ENCODE results near the gene MED17.

The MED17 gene

DNA sequence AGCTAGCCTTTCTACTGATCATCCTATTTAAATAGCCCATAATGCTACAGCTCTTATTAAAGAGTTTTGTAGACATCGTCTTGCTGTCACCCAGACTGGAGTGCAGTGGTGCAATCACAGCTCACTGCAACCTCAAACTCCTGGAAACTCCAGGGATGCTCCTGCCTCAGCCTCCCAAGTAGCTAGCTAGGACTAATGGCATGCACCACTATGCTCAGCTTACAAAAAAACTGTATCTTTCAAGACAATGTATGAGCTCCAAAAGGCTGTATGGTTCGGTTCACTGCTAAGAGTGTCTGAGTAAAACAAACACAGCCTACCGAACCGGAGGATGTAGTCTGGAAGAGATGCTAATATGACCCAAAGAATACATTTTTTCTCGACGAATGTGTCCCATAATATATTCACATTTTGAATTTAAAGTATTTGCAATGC, 45.4 kb upstream of the MED17 start:
- Histone ChIP-seq H2AK5ac (ENCODE audit: low read length) (no peak overlapping the region), H3K36me3 (ENCODE audit: control insufficient read depth, insufficient read depth, low read length) (peaks cover 11% of the 10 kb centered on the region), H3K4me3 (ENCODE audit: low read length) (peak overlapping the region; percentile 45), H3K27ac (ENCODE audit: low read depth, low read length) (no peak overlapping the region), H3K79me1 (ENCODE audit: low read length) (peaks cover 6% of the 10 kb centered on the region), H4K5ac (ENCODE audit: low read length) (no peak overlapping the region), H3K56ac (ENCODE audit: low read length) (peak overlapping the region; percentile 80), H3K18ac (ENCODE audit: low read length) (no peak overlapping the region), H3K23ac (ENCODE audit: low read length) (no peak overlapping the region), H2BK5ac (ENCODE audit: low read length) (no peak overlapping the region), H3K9ac (ENCODE audit: low read length) (peak overlapping the region; percentile 100), H3K79me2 (ENCODE audit: control insufficient read depth, insufficient read depth, low read length) (peaks cover 58% of the 10 kb centered on the region), H3K4me2 (ENCODE audit: low read length) (peak overlapping the region; percentile 63), H4K8ac (ENCODE audit: low read depth, low read length) (no peak overlapping the region), H3K4ac (ENCODE audit: low read depth, low read length) (no peak overlapping the region), H2BK15ac (replicated peaks; ENCODE audit: low read depth) (no peak overlapping the region), H2BK120ac (ENCODE audit: low read depth, low read length) (no peak overlapping the region), H3K4me1 (ENCODE audit: control insufficient read depth, low read depth, low read length) (no peaks in the 10 kb centered on the region), H3K27me3 (ENCODE audit: insufficient read depth, low read length, poor library complexity) (no peaks in the 10 kb centered on the region)
- WGBS (ENCODE audit: extremely low coverage, insufficient coverage, low lambda C conversion rate): no CpG with 5 or more reads among the region's 6 CpGs
- DNase-seq: no peak

DNA sequence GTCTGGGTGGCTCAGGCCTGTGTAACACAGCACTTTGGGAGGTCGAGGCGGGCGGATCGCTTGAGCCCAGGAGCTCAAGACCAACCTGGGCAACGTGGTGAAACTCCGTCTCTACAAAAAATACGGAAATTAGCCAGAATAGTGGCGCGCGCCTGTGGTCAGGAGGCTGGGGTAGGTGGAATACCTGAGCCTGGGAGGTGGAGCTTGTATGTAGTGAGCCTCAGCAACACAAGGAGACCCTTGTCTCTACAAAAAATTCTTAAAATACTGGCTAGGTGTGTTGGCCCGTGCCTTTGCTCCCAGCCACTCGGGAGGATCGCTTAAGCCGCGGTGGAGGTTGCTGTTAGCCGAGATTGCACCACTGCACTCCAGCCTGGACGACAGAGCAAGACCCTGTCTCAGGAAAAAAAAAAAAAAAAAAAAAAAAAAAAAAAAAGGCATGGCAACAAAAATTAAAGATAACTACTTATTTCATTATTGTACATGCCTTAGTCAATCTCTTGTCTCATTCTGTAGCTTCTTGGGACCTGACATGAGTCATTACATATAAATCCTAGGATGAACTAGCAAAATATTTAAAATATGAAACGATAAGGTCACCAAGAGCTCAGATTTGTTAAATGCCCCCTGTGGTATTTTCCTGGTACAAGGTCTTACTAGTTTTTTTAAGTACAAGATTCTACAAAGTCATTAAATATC, 43.9 kb upstream of the MED17 start:
- Histone ChIP-seq H2BK5ac (ENCODE audit: low read length) (no peak overlapping the region), H3K36me3 (ENCODE audit: control insufficient read depth, insufficient read depth, low read length) (peaks cover 8% of the 10 kb centered on the region), H3K4me2 (ENCODE audit: low read length) (peak overlapping the region; percentile 48), H2BK120ac (ENCODE audit: low read depth, low read length) (no peak overlapping the region), H4K8ac (ENCODE audit: low read depth, low read length) (no peak overlapping the region), H3K4ac (ENCODE audit: low read depth, low read length) (peak overlapping the region; percentile 91), H4K5ac (ENCODE audit: low read length) (no peak overlapping the region), H3K4me1 (ENCODE audit: control insufficient read depth, low read depth, low read length) (no peaks in the 10 kb centered on the region), H3K18ac (ENCODE audit: low read length) (peak overlapping the region; percentile 31), H3K56ac (ENCODE audit: low read length) (peak overlapping the region; percentile 100), H3K4me3 (ENCODE audit: low read length) (peak overlapping the region; percentile 100), H3K79me1 (ENCODE audit: low read length) (peaks cover 8% of the 10 kb centered on the region), H3K23ac (ENCODE audit: low read length) (no peak overlapping the region), H3K9ac (ENCODE audit: low read length) (peak overlapping the region; percentile 100), H2BK15ac (replicated peaks; ENCODE audit: low read depth) (no peak overlapping the region), H3K27ac (ENCODE audit: low read depth, low read length) (peak overlapping the region; percentile 55), H2AK5ac (ENCODE audit: low read length) (no peak overlapping the region), H3K27me3 (ENCODE audit: insufficient read depth, low read length, poor library complexity) (no peaks in the 10 kb centered on the region), H3K79me2 (ENCODE audit: control insufficient read depth, insufficient read depth, low read length) (peaks cover 53% of the 10 kb centered on the region)
- WGBS (ENCODE audit: extremely low coverage, insufficient coverage, low lambda C conversion rate): no CpG with 5 or more reads among the region's 18 CpGs
- DNase-seq: peak; percentile 81

DNA sequence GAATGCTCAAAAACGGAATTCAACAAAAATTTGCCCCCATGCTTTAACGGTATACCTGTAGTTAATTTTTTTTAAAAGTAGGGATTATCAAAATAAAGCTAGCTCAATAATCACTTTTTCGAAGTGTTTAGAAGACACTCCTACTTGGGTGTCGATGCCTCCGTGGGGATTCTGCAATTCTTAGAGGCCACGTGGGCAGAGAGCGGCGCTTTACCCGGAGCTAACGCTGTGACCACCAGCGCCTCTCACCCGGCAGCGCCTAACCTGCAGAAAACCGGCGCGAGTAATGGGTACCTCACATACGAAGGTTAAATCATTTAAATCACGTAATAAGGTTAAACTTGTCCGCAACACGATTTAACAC, 43.4 kb upstream of the MED17 start:
- Histone ChIP-seq H3K27me3 (ENCODE audit: insufficient read depth, low read length, poor library complexity) (no peaks in the 10 kb centered on the region), H3K4me2 (ENCODE audit: low read length) (no peak overlapping the region), H3K9ac (ENCODE audit: low read length) (peak overlapping the region; percentile 100), H4K5ac (ENCODE audit: low read length) (peak overlapping the region; percentile 59), H3K56ac (ENCODE audit: low read length) (peak overlapping the region; percentile 100), H3K79me2 (ENCODE audit: control insufficient read depth, insufficient read depth, low read length) (peaks cover 50% of the 10 kb centered on the region), H2BK5ac (ENCODE audit: low read length) (peak overlapping the region; percentile 96), H3K4ac (ENCODE audit: low read depth, low read length) (peak overlapping the region; percentile 99), H2BK120ac (ENCODE audit: low read depth, low read length) (no peak overlapping the region), H4K8ac (ENCODE audit: low read depth, low read length) (peak overlapping the region; percentile 99), H3K4me1 (ENCODE audit: control insufficient read depth, low read depth, low read length) (no peaks in the 10 kb centered on the region), H3K18ac (ENCODE audit: low read length) (peak overlapping the region; percentile 98), H2BK15ac (replicated peaks; ENCODE audit: low read depth) (no peak overlapping the region), H3K36me3 (ENCODE audit: control insufficient read depth, insufficient read depth, low read length) (peaks cover 5% of the 10 kb centered on the region), H3K4me3 (ENCODE audit: low read length) (peak overlapping the region; percentile 100), H3K79me1 (ENCODE audit: low read length) (peaks cover 8% of the 10 kb centered on the region), H3K23ac (ENCODE audit: low read length) (peak overlapping the region; percentile 74), H2AK5ac (ENCODE audit: low read length) (peak overlapping the region; percentile 90), H3K27ac (ENCODE audit: low read depth, low read length) (peak overlapping the region; percentile 90)
- no CpG with 5 or more reads among the region's 20 CpGs for WGBS (ENCODE audit: extremely low coverage, insufficient coverage, low lambda C conversion rate)
- peak; percentile 70 for DNase-seq

DNA sequence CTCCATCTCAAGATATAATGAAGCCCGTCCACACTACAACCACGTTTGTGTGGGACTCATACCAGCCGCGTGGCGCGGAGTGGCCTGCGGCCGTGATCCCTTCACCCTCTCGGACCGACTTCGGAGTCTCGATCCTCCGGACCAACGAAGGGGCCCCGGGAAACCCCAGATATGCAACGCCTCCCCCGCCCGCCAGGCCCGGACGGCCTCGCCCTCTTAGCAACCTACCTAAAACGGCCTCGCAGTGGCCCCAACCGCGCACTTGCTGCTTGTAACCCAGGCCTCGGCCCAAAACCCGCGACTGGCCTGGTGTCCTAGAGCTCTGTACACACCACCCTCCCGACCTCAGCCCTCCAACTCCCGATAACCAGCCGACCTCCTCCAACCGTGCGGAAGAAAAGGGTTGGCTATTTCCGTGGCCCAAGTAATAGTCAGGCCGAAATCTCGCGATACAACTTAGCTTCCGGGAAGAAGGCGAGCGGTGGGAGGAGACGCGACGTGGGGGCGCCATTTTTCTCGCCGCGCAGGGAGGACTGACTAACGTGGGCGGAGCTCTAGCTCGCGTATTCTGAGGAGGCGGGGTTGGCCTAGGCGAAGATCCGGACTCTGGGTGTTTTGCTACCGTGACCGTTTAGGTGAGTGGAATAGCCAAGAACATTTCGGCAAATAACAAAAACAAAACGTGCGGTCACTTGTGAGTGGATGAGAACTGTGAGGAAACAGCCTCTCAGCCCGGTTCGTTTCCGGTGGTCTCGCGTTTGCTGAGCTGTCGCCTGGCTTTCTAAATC, 42.8 kb upstream of the MED17 start, which contains the start of the genes C11orf54 and TAF1D:
Gene C11orf54, plus strand, starts transcription at position 579 of the 788 bp plus-strand sequence. CDS start 5,722 bp downstream, outside the sequence.
Gene TAF1D, minus strand, starts transcription at position 402 of the 788 bp plus-strand sequence. CDS start 2,191 bp downstream, outside the sequence.
- DNase-seq: peak; percentile 99
- H3K27me3 ChIP-seq (ENCODE audit: insufficient read depth, low read length, poor library complexity): no peaks in the 10 kb centered on the region
- no peak within 1 kb of the TSS for H2BK15ac ChIP-seq (replicated peaks; ENCODE audit: low read depth)
- peak within 1 kb of the TSS; percentile 96 for H2BK5ac ChIP-seq (ENCODE audit: low read length)
- peaks cover 8% of the 10 kb centered on the region for H3K79me1 ChIP-seq (ENCODE audit: low read length)
- H3K56ac ChIP-seq (ENCODE audit: low read length): peak within 1 kb of the TSS; percentile 100
- no CpG with 5 or more reads among the region's 65 CpGs for WGBS (ENCODE audit: extremely low coverage, insufficient coverage, low lambda C conversion rate)
- peak within 1 kb of the TSS; percentile 76 for H3K23ac ChIP-seq (ENCODE audit: low read length)
- H3K79me2 ChIP-seq (ENCODE audit: control insufficient read depth, insufficient read depth, low read length): peaks cover 49% of the 10 kb centered on the region
- H3K9ac ChIP-seq (ENCODE audit: low read length): peak within 1 kb of the TSS; percentile 100
- H3K4me3 ChIP-seq (ENCODE audit: low read length): peak within 1 kb of the TSS; percentile 100
- H3K4ac ChIP-seq (ENCODE audit: low read depth, low read length): peak within 1 kb of the TSS; percentile 99
- peak within 1 kb of the TSS; percentile 98 for H3K18ac ChIP-seq (ENCODE audit: low read length)
- H2BK120ac ChIP-seq (ENCODE audit: low read depth, low read length): peak within 1 kb of the TSS; percentile 32
- peak within 1 kb of the TSS; percentile 99 for H4K8ac ChIP-seq (ENCODE audit: low read depth, low read length)
- peak within 1 kb of the TSS; percentile 90 for H3K27ac ChIP-seq (ENCODE audit: low read depth, low read length)
- peak within 1 kb of the TSS; percentile 95 for H3K4me2 ChIP-seq (ENCODE audit: low read length)
- H3K36me3 ChIP-seq (ENCODE audit: control insufficient read depth, insufficient read depth, low read length): peaks cover 5% of the 10 kb centered on the region
- H2AK5ac ChIP-seq (ENCODE audit: low read length): peak within 1 kb of the TSS; percentile 90
- peak within 1 kb of the TSS; percentile 59 for H4K5ac ChIP-seq (ENCODE audit: low read length)
- no peaks in the 10 kb centered on the region for H3K4me1 ChIP-seq (ENCODE audit: control insufficient read depth, low read depth, low read length)

DNA sequence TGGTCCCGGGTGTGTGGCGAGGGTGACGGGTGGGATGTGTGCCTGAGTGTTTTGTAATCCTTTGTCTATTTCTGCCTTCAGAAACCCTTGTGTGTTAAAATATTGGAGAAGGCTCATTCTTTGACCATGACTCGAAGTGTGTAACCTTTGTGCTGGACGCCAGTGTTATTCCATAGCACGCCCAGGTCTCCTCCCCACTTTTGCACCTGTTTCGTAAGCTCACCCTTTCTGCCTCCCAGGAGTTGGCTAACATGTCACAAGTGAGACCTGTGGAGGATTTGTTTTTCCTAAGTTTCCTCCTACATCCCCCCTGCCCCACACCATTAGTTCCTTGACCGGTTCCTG, 42.2 kb upstream of the MED17 start:
- H3K23ac ChIP-seq (ENCODE audit: low read length): peak overlapping the region; percentile 76
- H3K4me3 ChIP-seq (ENCODE audit: low read length): peak overlapping the region; percentile 96
- no peaks in the 10 kb centered on the region for H3K4me1 ChIP-seq (ENCODE audit: control insufficient read depth, low read depth, low read length)
- H3K56ac ChIP-seq (ENCODE audit: low read length): peak overlapping the region; percentile 94
- H2AK5ac ChIP-seq (ENCODE audit: low read length): no peak overlapping the region
- H3K4me2 ChIP-seq (ENCODE audit: low read length): peak overlapping the region; percentile 95
- no peak overlapping the region for H4K8ac ChIP-seq (ENCODE audit: low read depth, low read length)
- H3K4ac ChIP-seq (ENCODE audit: low read depth, low read length): peak overlapping the region; percentile 67
- H4K5ac ChIP-seq (ENCODE audit: low read length): no peak overlapping the region
- H3K27me3 ChIP-seq (ENCODE audit: insufficient read depth, low read length, poor library complexity): no peaks in the 10 kb centered on the region
- H2BK5ac ChIP-seq (ENCODE audit: low read length): peak overlapping the region; percentile 68
- H3K79me2 ChIP-seq (ENCODE audit: control insufficient read depth, insufficient read depth, low read length): peaks cover 46% of the 10 kb centered on the region
- DNase-seq: peak; percentile 66
- H3K27ac ChIP-seq (ENCODE audit: low read depth, low read length): peak overlapping the region; percentile 20
- peak overlapping the region; percentile 14 for H3K18ac ChIP-seq (ENCODE audit: low read length)
- H2BK120ac ChIP-seq (ENCODE audit: low read depth, low read length): no peak overlapping the region
- peaks cover 5% of the 10 kb centered on the region for H3K36me3 ChIP-seq (ENCODE audit: control insufficient read depth, insufficient read depth, low read length)
- H2BK15ac ChIP-seq (replicated peaks; ENCODE audit: low read depth): no peak overlapping the region
- H3K79me1 ChIP-seq (ENCODE audit: low read length): peaks cover 8% of the 10 kb centered on the region
- no CpG with 5 or more reads among the region's 8 CpGs for WGBS (ENCODE audit: extremely low coverage, insufficient coverage, low lambda C conversion rate)
- H3K9ac ChIP-seq (ENCODE audit: low read length): peak overlapping the region; percentile 96

All from mesendoderm (in vitro differentiated cells).